Activated T-cell treated with anti-CD3 and anti-CD28 coated beads, Interleukin-2, amount 50 U/mL, for 24 hours (primary cell): ENCODE data around the gene PTBP1.
A peak's percentile ranks its signal among the peaks of the same experiment; 100 is the strongest.

Source experiments
- DNase-seq: peaks from one replicate; pipeline ENCODE4 v3.0.0-alpha.2; 2020
- H3K27ac Mint-ChIP-seq: 2 replicates; pipeline ENCODE4 v1.8.0; 2020; ENCODE audit warnings: mild to moderate bottlenecking, mixed read lengths
- H3K27me3 Mint-ChIP-seq: 2 replicates; pipeline ENCODE4 v1.8.0; 2020; ENCODE audit warnings: mixed read lengths
- H3K36me3 Mint-ChIP-seq: 2 replicates; pipeline ENCODE4 v1.8.0; 2020; ENCODE audit warnings: low read depth, mixed read lengths
- H3K4me1 Mint-ChIP-seq: 2 replicates; pipeline ENCODE4 v1.8.0; 2020; ENCODE audit warnings: low read depth, mixed read lengths
- H3K4me3 Mint-ChIP-seq: 2 replicates; pipeline ENCODE4 v1.8.0; 2020; ENCODE audit warnings: mild to moderate bottlenecking, moderate library complexity, mixed read lengths
- H3K9me3 Mint-ChIP-seq: 2 replicates; pipeline ENCODE4 v1.8.0; 2020; ENCODE audit warnings: mixed read lengths

PTBP1 gene

GRCh38 chr19:763869-764268 lies 33.4 kb upstream of the PTBP1 start:
- Mint-ChIP-seq H3K36me3 (no peaks in the 10 kb centered on the region), H3K27me3 (peaks cover 4% of the 10 kb centered on the region), H3K9me3 (peaks cover 4% of the 10 kb centered on the region), H3K4me3 (no peak overlapping the region), H3K4me1 (no peaks in the 10 kb centered on the region), H3K27ac (no peak overlapping the region)
- DNase-seq, result no peak

GRCh38 chr19:764301-764700 lies 33.0 kb upstream of the PTBP1 start:
- Mint-ChIP-seq H3K9me3 (peaks cover 4% of the 10 kb centered on the region), H3K27ac (no peak overlapping the region), H3K4me3 (no peak overlapping the region), H3K36me3 (no peaks in the 10 kb centered on the region), H3K4me1 (no peaks in the 10 kb centered on the region), H3K27me3 (peaks cover 4% of the 10 kb centered on the region)
- DNase-seq, result no peak

GRCh38 chr19:765179-765738 lies 32.0 kb upstream of the PTBP1 start:
- no peaks in the 10 kb centered on the region for H3K9me3 Mint-ChIP-seq
- H3K36me3 Mint-ChIP-seq, result no peaks in the 10 kb centered on the region
- H3K4me3 Mint-ChIP-seq, result no peak overlapping the region
- H3K27me3 Mint-ChIP-seq, result peaks cover 5% of the 10 kb centered on the region
- no peak overlapping the region for H3K27ac Mint-ChIP-seq
- H3K4me1 Mint-ChIP-seq, result peaks cover under 1% of the 10 kb centered on the region
- no peak for DNase-seq

GRCh38 chr19:768424-768823 lies 28.8 kb upstream of the PTBP1 start:
- H3K4me3 Mint-ChIP-seq, result no peak overlapping the region
- no peak for DNase-seq
- peaks cover 9% of the 10 kb centered on the region for H3K27me3 Mint-ChIP-seq
- no peaks in the 10 kb centered on the region for H3K9me3 Mint-ChIP-seq
- no peaks in the 10 kb centered on the region for H3K36me3 Mint-ChIP-seq
- no peak overlapping the region for H3K27ac Mint-ChIP-seq
- H3K4me1 Mint-ChIP-seq, result peaks cover 2% of the 10 kb centered on the region

- Mint-ChIP-seq H3K9me3 (no peaks in the 10 kb centered on the region), H3K4me3 (no peak overlapping the region), H3K36me3 (no peaks in the 10 kb centered on the region), H3K4me1 (peaks cover 2% of the 10 kb centered on the region), H3K27ac (no peak overlapping the region), H3K27me3 (peaks cover 9% of the 10 kb centered on the region)
- no peak for DNase-seq
Observed at GRCh38 chr19:769616-770015, 27.6 kb upstream of the PTBP1 start.

- peaks cover 2% of the 10 kb centered on the region for H3K4me1 Mint-ChIP-seq
- no peaks in the 10 kb centered on the region for H3K9me3 Mint-ChIP-seq
- H3K4me3 Mint-ChIP-seq, result no peak overlapping the region
- H3K36me3 Mint-ChIP-seq, result no peaks in the 10 kb centered on the region
- no peak overlapping the region for H3K27ac Mint-ChIP-seq
- peaks cover 9% of the 10 kb centered on the region for H3K27me3 Mint-ChIP-seq
- peak; percentile 46 for DNase-seq
Observed at GRCh38 chr19:771332-771785, 25.9 kb upstream of the PTBP1 start.

- Mint-ChIP-seq H3K27ac (no peak overlapping the region), H3K9me3 (no peaks in the 10 kb centered on the region), H3K4me3 (no peak overlapping the region), H3K4me1 (peaks cover 2% of the 10 kb centered on the region), H3K27me3 (peaks cover 12% of the 10 kb centered on the region), H3K36me3 (no peaks in the 10 kb centered on the region)
- DNase-seq, result no peak
Observed at GRCh38 chr19:772063-772462, 25.2 kb upstream of the PTBP1 start.

GRCh38 chr19:772730-773436 lies 24.4 kb upstream of the PTBP1 start:
- Mint-ChIP-seq H3K27ac (no peak overlapping the region), H3K27me3 (peaks cover 9% of the 10 kb centered on the region), H3K9me3 (no peaks in the 10 kb centered on the region), H3K4me3 (no peak overlapping the region), H3K4me1 (peaks cover 2% of the 10 kb centered on the region), H3K36me3 (no peaks in the 10 kb centered on the region)
- no peak for DNase-seq

GRCh38 chr19:776549-776948 lies 20.7 kb upstream of the PTBP1 start:
- peaks cover 6% of the 10 kb centered on the region for H3K27me3 Mint-ChIP-seq

GRCh38 chr19:778910-779653 lies 18.2 kb upstream of the PTBP1 start:
- Mint-ChIP-seq H3K27me3 (peaks cover 4% of the 10 kb centered on the region), H3K36me3 (no peaks in the 10 kb centered on the region), H3K9me3 (no peaks in the 10 kb centered on the region), H3K27ac (no peak overlapping the region), H3K4me3 (no peak overlapping the region), H3K4me1 (no peaks in the 10 kb centered on the region)
- DNase-seq, result no peak

More at GRCh38 chr19:776549-776948, 20.7 kb upstream of the PTBP1 start:
- Mint-ChIP-seq H3K36me3 (no peaks in the 10 kb centered on the region), H3K27ac (no peak overlapping the region), H3K9me3 (no peaks in the 10 kb centered on the region), H3K4me3 (no peak overlapping the region), H3K4me1 (no peaks in the 10 kb centered on the region)
- DNase-seq, result no peak

GRCh38 chr19:780935-781334 lies 16.3 kb upstream of the PTBP1 start:
- no peak overlapping the region for H3K4me3 Mint-ChIP-seq
- H3K27me3 Mint-ChIP-seq, result peaks cover 4% of the 10 kb centered on the region
- no peak overlapping the region for H3K27ac Mint-ChIP-seq
- no peak for DNase-seq
- no peaks in the 10 kb centered on the region for H3K4me1 Mint-ChIP-seq
- H3K36me3 Mint-ChIP-seq, result no peaks in the 10 kb centered on the region
- no peaks in the 10 kb centered on the region for H3K9me3 Mint-ChIP-seq

GRCh38 chr19:781800-782184 lies 15.5 kb upstream of the PTBP1 start:
- no peak overlapping the region for H3K4me3 Mint-ChIP-seq
- no peak for DNase-seq
- no peak overlapping the region for H3K27ac Mint-ChIP-seq
- H3K9me3 Mint-ChIP-seq, result no peaks in the 10 kb centered on the region
- H3K4me1 Mint-ChIP-seq, result no peaks in the 10 kb centered on the region
- no peaks in the 10 kb centered on the region for H3K27me3 Mint-ChIP-seq
- no peaks in the 10 kb centered on the region for H3K36me3 Mint-ChIP-seq

GRCh38 chr19:782185-782877 lies 14.9 kb upstream of the PTBP1 start:
- Mint-ChIP-seq H3K27ac (no peak overlapping the region), H3K36me3 (no peaks in the 10 kb centered on the region), H3K4me1 (no peaks in the 10 kb centered on the region), H3K4me3 (no peak overlapping the region), H3K9me3 (no peaks in the 10 kb centered on the region), H3K27me3 (no peaks in the 10 kb centered on the region)
- no peak for DNase-seq

GRCh38 chr19:782878-783668 lies 14.2 kb upstream of the PTBP1 start:
- Mint-ChIP-seq H3K36me3 (no peaks in the 10 kb centered on the region), H3K9me3 (no peaks in the 10 kb centered on the region), H3K27me3 (no peaks in the 10 kb centered on the region), H3K4me3 (no peak overlapping the region), H3K27ac (no peak overlapping the region), H3K4me1 (no peaks in the 10 kb centered on the region)
- DNase-seq, result no peak
